ENCODE data around the gene ATIC. TPM values are rescaled to one million over a fixed set of nuclear protein-coding genes. Genes with fewer than 3 reads are reported as not detected.

The ATIC gene
- polyA plus RNA-seq, 3 donors = 20.8 to 32.3 (median 21.6) TPM

GRCh38 chr2:215383652-215384279 is 71.9 kb downstream of the ATIC start:
- WGBS (ENCODE audit: insufficient coverage) = 98% methylated on average over 6 of the region's 8 CpGs

GRCh38 chr2:215384710-215385109 is 72.9 kb downstream of the ATIC start:
- H3K4me3 ChIP-seq (replicated peaks in 1 of 3; ENCODE audit: low read depth in 2 of 3, low read length in 3 of 3) = no peak overlapping the region
- TF ChIP-seq, protein P1, sequence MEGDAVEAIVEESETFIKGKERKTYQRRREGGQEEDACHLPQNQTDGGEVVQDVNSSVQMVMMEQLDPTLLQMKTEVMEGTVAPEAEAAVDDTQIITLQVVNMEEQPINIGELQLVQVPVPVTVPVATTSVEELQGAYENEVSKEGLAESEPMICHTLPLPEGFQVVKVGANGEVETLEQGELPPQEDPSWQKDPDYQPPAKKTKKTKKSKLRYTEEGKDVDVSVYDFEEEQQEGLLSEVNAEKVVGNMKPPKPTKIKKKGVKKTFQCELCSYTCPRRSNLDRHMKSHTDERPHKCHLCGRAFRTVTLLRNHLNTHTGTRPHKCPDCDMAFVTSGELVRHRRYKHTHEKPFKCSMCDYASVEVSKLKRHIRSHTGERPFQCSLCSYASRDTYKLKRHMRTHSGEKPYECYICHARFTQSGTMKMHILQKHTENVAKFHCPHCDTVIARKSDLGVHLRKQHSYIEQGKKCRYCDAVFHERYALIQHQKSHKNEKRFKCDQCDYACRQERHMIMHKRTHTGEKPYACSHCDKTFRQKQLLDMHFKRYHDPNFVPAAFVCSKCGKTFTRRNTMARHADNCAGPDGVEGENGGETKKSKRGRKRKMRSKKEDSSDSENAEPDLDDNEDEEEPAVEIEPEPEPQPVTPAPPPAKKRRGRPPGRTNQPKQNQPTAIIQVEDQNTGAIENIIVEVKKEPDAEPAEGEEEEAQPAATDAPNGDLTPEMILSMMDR (IDR thresholded peaks at IDR 0.05) = no peak
- H4K20me1 ChIP-seq (ENCODE audit: insufficient read depth, low read length) = no peaks in the 10 kb centered on the region
- H3K27ac Mint-ChIP-seq = no peak overlapping the region
- 100% methylated on average over 1 of the region's 7 CpGs for WGBS (ENCODE audit: insufficient coverage)
- no peak for DNase-seq
- peaks cover 0 to 4% (median 0%) of the 10 kb centered on the region in 7 donors for H3K9me3 Mint-ChIP-seq
- H3K4me1 Mint-ChIP-seq = no peaks in the 10 kb centered on the region
- no peaks in the 10 kb centered on the region for H3K36me3 ChIP-seq (replicated peaks in 1 of 2; ENCODE audit: control insufficient read depth in 1 of 2, insufficient read depth in 2 of 2, low read length in 2 of 2)
- no peaks in the 10 kb centered on the region for H3K79me2 ChIP-seq (ENCODE audit: insufficient read depth, low read length)
- no peak overlapping the region for H3K9ac ChIP-seq (ENCODE audit: insufficient read depth, low read length, poor library complexity, severe bottlenecking)
- H3K4me3 Mint-ChIP-seq = no peak overlapping the region
- no peak overlapping the region for H2AFZ ChIP-seq (ENCODE audit: insufficient read depth, low read depth, low read length, poor library complexity, severe bottlenecking)
- no peak overlapping the region for H3K27ac ChIP-seq (ENCODE audit: low read depth in 1 of 2, low read length in 2 of 2)
- H3K4me1 ChIP-seq (ENCODE audit: control insufficient read depth in 1 of 2, insufficient read depth in 2 of 2, low read length in 2 of 2) = no peaks in the 10 kb centered on the region
- H3K9me3 ChIP-seq (replicated peaks in 1 of 2; ENCODE audit: control insufficient read depth in 1 of 2, insufficient read depth in 1 of 2, low read length in 2 of 2) = no peaks in the 10 kb centered on the region
- intact Hi-C loops (cut with micrococcal nuclease) = no loop called here
- H3K4me2 ChIP-seq (replicated peaks; ENCODE audit: extremely low read depth, low read length, poor library complexity, severe bottlenecking) = no peak overlapping the region
- H3K27me3 ChIP-seq (ENCODE audit: control insufficient read depth in 2 of 2, insufficient read depth in 2 of 2, low read length in 2 of 2) = no peaks in the 10 kb centered on the region
- H3K36me3 Mint-ChIP-seq = no peaks in the 10 kb centered on the region
- peaks cover 1 to 4% (median 2%) of the 10 kb centered on the region in 3 donors for H3K27me3 Mint-ChIP-seq (ENCODE audit: low read depth in 3 of 3)

More at GRCh38 chr2:215383652-215384279, 71.9 kb downstream of the ATIC start:
- intact Hi-C loops (cut with micrococcal nuclease) = no loop called here
- Histone ChIP-seq H3K27ac (ENCODE audit: low read depth in 1 of 2, low read length in 2 of 2) (no peak overlapping the region), H3K4me2 (replicated peaks; ENCODE audit: extremely low read depth, low read length, poor library complexity, severe bottlenecking) (no peak overlapping the region), H3K4me1 (ENCODE audit: control insufficient read depth in 1 of 2, insufficient read depth in 2 of 2, low read length in 2 of 2) (no peaks in the 10 kb centered on the region), H3K79me2 (ENCODE audit: insufficient read depth, low read length) (no peaks in the 10 kb centered on the region), H4K20me1 (ENCODE audit: insufficient read depth, low read length) (no peaks in the 10 kb centered on the region), H3K27me3 (ENCODE audit: control insufficient read depth in 2 of 2, insufficient read depth in 2 of 2, low read length in 2 of 2) (no peaks in the 10 kb centered on the region), H2AFZ (ENCODE audit: insufficient read depth, low read depth, low read length, poor library complexity, severe bottlenecking) (no peak overlapping the region), H3K9me3 (replicated peaks in 1 of 2; ENCODE audit: control insufficient read depth in 1 of 2, insufficient read depth in 1 of 2, low read length in 2 of 2) (no peaks in the 10 kb centered on the region), H3K36me3 (replicated peaks in 1 of 2; ENCODE audit: control insufficient read depth in 1 of 2, insufficient read depth in 2 of 2, low read length in 2 of 2) (no peaks in the 10 kb centered on the region), H3K4me3 (replicated peaks in 1 of 3; ENCODE audit: low read depth in 2 of 3, low read length in 3 of 3) (no peak overlapping the region), H3K9ac (ENCODE audit: insufficient read depth, low read length, poor library complexity, severe bottlenecking) (no peak overlapping the region)
- peaks cover 0 to 5% (median 0%) of the 10 kb centered on the region in 7 donors for H3K9me3 Mint-ChIP-seq
- no peaks in the 10 kb centered on the region for H3K36me3 Mint-ChIP-seq
- DNase-seq = no peak
- H3K4me3 Mint-ChIP-seq = no peak overlapping the region
- H3K27ac Mint-ChIP-seq = no peak overlapping the region
- peaks cover 1 to 4% (median 2%) of the 10 kb centered on the region in 3 donors for H3K27me3 Mint-ChIP-seq (ENCODE audit: low read depth in 3 of 3)
- TF ChIP-seq, protein P1 (IDR thresholded peaks at IDR 0.05) = no peak
- H3K4me1 Mint-ChIP-seq = no peaks in the 10 kb centered on the region
